Measurements from ENCODE around the gene CUX1. TPM values are rescaled to one million over a fixed set of nuclear protein-coding genes. Genes with fewer than 3 reads are reported as not detected.

Gene CUX1
- total and polyA plus RNA-seq, 2 of the 13 experiments (the other 11 are each of a cell fraction or from before 2014, with no cell fraction given), result 13.7 to 14.9 TPM

- Histone ChIP-seq H3K9me3 (ENCODE audit: low read length) (no peaks in the 10 kb centered on the region), H3K9ac (ENCODE audit: insufficient read depth, low read depth, low read length) (no peak overlapping the region), H3K79me2 (ENCODE audit: insufficient read depth, low read length) (no peaks in the 10 kb centered on the region), H3K4me2 (ENCODE audit: low read depth, low read length) (no peak overlapping the region), H3K36me3 (replicated peaks in 1 of 2; ENCODE audit: control insufficient read depth in 1 of 2, insufficient read depth in 2 of 2, low read length in 2 of 2) (peaks cover 16 to 82% of the 10 kb centered on the region in 2 experiments), H3K27ac (ENCODE audit: extremely low read length, insufficient read depth, low read length) (no peak overlapping the region), H3K4me3 (replicated peaks in 1 of 3; ENCODE audit: insufficient read depth in 1 of 3, low read depth in 2 of 3, low read length in 3 of 3) (no peak overlapping the region), H4K20me1 (ENCODE audit: insufficient read depth, low read length) (no peaks in the 10 kb centered on the region), H3K27me3 (ENCODE audit: control insufficient read depth in 1 of 2, insufficient read depth in 2 of 2, low read length in 2 of 2) (no peaks in the 10 kb centered on the region), H3K4me1 (ENCODE audit: insufficient read depth, low read length) (no peaks in the 10 kb centered on the region; the same call in 1 of the 2 replicates), H2AFZ (ENCODE audit: low read length) (no peak overlapping the region)
- intact Hi-C loops (cut with micrococcal nuclease; ENCODE audit: unreplicated experiment) (no loop called here), in situ Hi-C loops (cut with HindIII; ENCODE audit: extremely low pct_ligation_motif_present, low pct_unique_long_range_greater_than_20kb) (no loop called here)
- CTCF ChIA-PET (ENCODE audit: low intra/inter-chr PET ratio, low total read pairs), result no interaction called here
- 94% methylated on average over 14 of the region's 14 CpGs for WGBS (ENCODE audit: low lambda C conversion rate)
- DNase-seq (ENCODE audit: low spot score), result no peak
- BruUV-seq (replicated peaks), result no TSS peak
- no peak for FAIRE-seq
- ATAC-seq, result no peak
- POLR2A ChIA-PET, result no interaction called here
- no peak for TF ChIP-seq ZNF274 (CRISPR knock-in tag; IDR thresholded peaks at IDR 0.05)
- no peak for TF ChIP-seq ZNF207 (IDR thresholded peaks at IDR 0.05; ENCODE audit: borderline replicate concordance)
- no peak for TF ChIP-seq FLYWCH1 (CRISPR knock-in tag; IDR thresholded peaks at IDR 0.05)
- TF ChIP-seq CHD2 (IDR thresholded peaks at IDR 0.05; ENCODE audit: low read depth, low read length), result no peak
- TF ChIP-seq, protein P1, sequence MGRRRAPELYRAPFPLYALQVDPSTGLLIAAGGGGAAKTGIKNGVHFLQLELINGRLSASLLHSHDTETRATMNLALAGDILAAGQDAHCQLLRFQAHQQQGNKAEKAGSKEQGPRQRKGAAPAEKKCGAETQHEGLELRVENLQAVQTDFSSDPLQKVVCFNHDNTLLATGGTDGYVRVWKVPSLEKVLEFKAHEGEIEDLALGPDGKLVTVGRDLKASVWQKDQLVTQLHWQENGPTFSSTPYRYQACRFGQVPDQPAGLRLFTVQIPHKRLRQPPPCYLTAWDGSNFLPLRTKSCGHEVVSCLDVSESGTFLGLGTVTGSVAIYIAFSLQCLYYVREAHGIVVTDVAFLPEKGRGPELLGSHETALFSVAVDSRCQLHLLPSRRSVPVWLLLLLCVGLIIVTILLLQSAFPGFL (CRISPR knock-in tag; IDR thresholded peaks at IDR 0.05), result no peak
- no peak for TF ChIP-seq PRPF4 (IDR thresholded peaks at IDR 0.05; ENCODE audit: low read depth, low read length, poor library complexity, severe bottlenecking)
- no peak for TF ChIP-seq ZBTB43 (CRISPR knock-in tag; conservative IDR thresholded peaks at IDR 0.05)
- TF ChIP-seq MTA3 (CRISPR knock-in tag; IDR thresholded peaks at IDR 0.05), result no peak
- no peak for TF ChIP-seq NR2F6 (IDR thresholded peaks at IDR 0.05)
- no peak for TF ChIP-seq NR2F6 (CRISPR knock-in tag; IDR thresholded peaks at IDR 0.05)
- no peak for TF ChIP-seq ZNF780A (CRISPR knock-in tag; IDR thresholded peaks at IDR 0.05)
- TF ChIP-seq IRF1 (CRISPR knock-in tag; IDR thresholded peaks at IDR 0.05; ENCODE audit: low read depth), result no peak
- TF ChIP-seq, protein P2, sequence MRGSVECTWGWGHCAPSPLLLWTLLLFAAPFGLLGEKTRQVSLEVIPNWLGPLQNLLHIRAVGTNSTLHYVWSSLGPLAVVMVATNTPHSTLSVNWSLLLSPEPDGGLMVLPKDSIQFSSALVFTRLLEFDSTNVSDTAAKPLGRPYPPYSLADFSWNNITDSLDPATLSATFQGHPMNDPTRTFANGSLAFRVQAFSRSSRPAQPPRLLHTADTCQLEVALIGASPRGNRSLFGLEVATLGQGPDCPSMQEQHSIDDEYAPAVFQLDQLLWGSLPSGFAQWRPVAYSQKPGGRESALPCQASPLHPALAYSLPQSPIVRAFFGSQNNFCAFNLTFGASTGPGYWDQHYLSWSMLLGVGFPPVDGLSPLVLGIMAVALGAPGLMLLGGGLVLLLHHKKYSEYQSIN (CRISPR knock-in tag; IDR thresholded peaks at IDR 0.05; ENCODE audit: borderline replicate concordance), result no peak
- no peak for TF ChIP-seq ZFP62 (CRISPR knock-in tag; IDR thresholded peaks at IDR 0.05)
- TF ChIP-seq ZNF367 (CRISPR knock-in tag; IDR thresholded peaks at IDR 0.05; ENCODE audit: borderline replicate concordance), result no peak
- TF ChIP-seq, protein P3, sequence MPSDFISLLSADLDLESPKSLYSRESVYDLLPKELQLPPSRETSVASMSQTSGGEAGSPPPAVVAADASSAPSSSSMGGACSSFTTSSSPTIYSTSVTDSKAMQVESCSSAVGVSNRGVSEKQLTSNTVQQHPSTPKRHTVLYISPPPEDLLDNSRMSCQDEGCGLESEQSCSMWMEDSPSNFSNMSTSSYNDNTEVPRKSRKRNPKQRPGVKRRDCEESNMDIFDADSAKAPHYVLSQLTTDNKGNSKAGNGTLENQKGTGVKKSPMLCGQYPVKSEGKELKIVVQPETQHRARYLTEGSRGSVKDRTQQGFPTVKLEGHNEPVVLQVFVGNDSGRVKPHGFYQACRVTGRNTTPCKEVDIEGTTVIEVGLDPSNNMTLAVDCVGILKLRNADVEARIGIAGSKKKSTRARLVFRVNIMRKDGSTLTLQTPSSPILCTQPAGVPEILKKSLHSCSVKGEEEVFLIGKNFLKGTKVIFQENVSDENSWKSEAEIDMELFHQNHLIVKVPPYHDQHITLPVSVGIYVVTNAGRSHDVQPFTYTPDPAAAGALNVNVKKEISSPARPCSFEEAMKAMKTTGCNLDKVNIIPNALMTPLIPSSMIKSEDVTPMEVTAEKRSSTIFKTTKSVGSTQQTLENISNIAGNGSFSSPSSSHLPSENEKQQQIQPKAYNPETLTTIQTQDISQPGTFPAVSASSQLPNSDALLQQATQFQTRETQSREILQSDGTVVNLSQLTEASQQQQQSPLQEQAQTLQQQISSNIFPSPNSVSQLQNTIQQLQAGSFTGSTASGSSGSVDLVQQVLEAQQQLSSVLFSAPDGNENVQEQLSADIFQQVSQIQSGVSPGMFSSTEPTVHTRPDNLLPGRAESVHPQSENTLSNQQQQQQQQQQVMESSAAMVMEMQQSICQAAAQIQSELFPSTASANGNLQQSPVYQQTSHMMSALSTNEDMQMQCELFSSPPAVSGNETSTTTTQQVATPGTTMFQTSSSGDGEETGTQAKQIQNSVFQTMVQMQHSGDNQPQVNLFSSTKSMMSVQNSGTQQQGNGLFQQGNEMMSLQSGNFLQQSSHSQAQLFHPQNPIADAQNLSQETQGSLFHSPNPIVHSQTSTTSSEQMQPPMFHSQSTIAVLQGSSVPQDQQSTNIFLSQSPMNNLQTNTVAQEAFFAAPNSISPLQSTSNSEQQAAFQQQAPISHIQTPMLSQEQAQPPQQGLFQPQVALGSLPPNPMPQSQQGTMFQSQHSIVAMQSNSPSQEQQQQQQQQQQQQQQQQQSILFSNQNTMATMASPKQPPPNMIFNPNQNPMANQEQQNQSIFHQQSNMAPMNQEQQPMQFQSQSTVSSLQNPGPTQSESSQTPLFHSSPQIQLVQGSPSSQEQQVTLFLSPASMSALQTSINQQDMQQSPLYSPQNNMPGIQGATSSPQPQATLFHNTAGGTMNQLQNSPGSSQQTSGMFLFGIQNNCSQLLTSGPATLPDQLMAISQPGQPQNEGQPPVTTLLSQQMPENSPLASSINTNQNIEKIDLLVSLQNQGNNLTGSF (CRISPR knock-in tag; IDR thresholded peaks at IDR 0.05), result no peak
- no peak for TF ChIP-seq TCF7L2 (IDR thresholded peaks at IDR 0.05; ENCODE audit: low read depth, low read length)
These were observed 381.1 kb downstream of the CUX1 start for GRCh38 chr7:102198417-102198956.
